ENCODE measurements around the gene TNFRSF12A. TPM values are rescaled to one million over a fixed set of nuclear protein-coding genes. Genes with fewer than 3 reads are reported as not detected.
A peak's percentile ranks its signal among the peaks of the same experiment; 100 is the strongest.

TNFRSF12A gene
- total and polyA plus RNA-seq, 9 of the 15 experiments (the other 6 are each of a cell fraction or from before 2014, with no cell fraction given): 0.41 to 61.8 (median 26.5) TPM

DNA sequence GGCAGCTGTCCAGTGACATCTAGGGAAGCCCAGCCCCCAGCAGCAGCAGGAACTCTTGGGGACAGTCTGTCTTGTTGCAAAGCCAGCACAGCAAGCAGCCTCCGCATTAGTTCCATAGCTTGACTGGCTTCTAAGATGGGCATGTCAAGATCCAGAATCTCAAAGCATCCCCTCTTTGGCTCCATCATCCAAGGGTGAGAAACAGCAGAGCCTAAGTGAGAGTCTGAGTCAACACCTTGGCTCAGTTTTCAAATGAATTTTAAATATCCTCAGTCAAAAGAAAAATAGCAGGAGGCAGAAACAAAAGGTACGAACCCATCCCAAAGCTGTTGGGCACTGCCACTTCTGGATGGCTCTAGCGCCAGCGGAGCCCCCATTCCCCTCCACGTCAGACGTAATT is 5.2 kb upstream of the TNFRSF12A start:
- WGBS (ENCODE audit: insufficient coverage, low coverage, missing lambda C conversion rate): 82% methylated on average over 6 of the region's 6 CpGs
- intact Hi-C loops (cut with micrococcal nuclease) (no loop called here), in situ Hi-C loops (cut with MboI) (no loop called here)
- Histone ChIP-seq H3K9me3 (replicated peaks; ENCODE audit: control insufficient read depth, insufficient read depth, low read depth, low read length) (no peaks in the 10 kb centered on the region), H3K79me2 (ENCODE audit: control insufficient read depth, insufficient read depth, low read length) (no peaks in the 10 kb centered on the region), H3K4me2 (ENCODE audit: insufficient read depth, low read length) (no peak overlapping the region), H3K4me3 (no peak overlapping the region), H4K20me1 (replicated peaks; ENCODE audit: control insufficient read depth, insufficient read depth, low read length) (no peaks in the 10 kb centered on the region), H3K9ac (ENCODE audit: insufficient read depth in 1 of 2, low read depth in 2 of 2, low read length in 2 of 2) (peak overlapping the region in 1 of 2 experiments; percentile 4; a peak in 1 of 4 replicates), H2AFZ (ENCODE audit: low read depth, low read length) (no peak overlapping the region), H3K36me3 (ENCODE audit: control insufficient read depth, insufficient read depth, low read length) (no peaks in the 10 kb centered on the region), H3K9me1 (ENCODE audit: control insufficient read depth, insufficient read depth, low read length) (peaks cover 3% of the 10 kb centered on the region), H3K4me1 (replicated peaks in 1 of 2; ENCODE audit: control insufficient read depth in 2 of 2, insufficient read depth in 2 of 2, low read length in 2 of 2) (peaks cover 24 to 83% of the 10 kb centered on the region in 2 experiments), H3K27ac (ENCODE audit: extremely low read depth, low read depth, low read length) (no peak overlapping the region), H3K27me3 (ENCODE audit: control insufficient read depth in 2 of 2, insufficient read depth in 2 of 2, low read length in 2 of 2) (no peaks in the 10 kb centered on the region)
- BruUV-seq (replicated peaks): no TSS peak
- ATAC-seq (no peak), FAIRE-seq (no peak), DNase-seq (ENCODE audit: extremely low read depth in 1 of 4, low spot score in 3 of 4) (no peak)
- POLR2A ChIA-PET: interaction anchor here (0.9 kb wide), 1 partner anchor 21 kb away, joined by 3 read pairs; no protein-coding TSS in a partner anchor
- CTCF ChIA-PET (ENCODE audit: low intra/inter-chr PET ratio): no interaction called here
- TF ChIP-seq ZBTB33 (CRISPR knock-in tag; IDR thresholded peaks at IDR 0.05): no peak
- no peak for TF ChIP-seq SMARCA4 (IDR thresholded peaks at IDR 0.05)
- TF ChIP-seq, protein P1, sequence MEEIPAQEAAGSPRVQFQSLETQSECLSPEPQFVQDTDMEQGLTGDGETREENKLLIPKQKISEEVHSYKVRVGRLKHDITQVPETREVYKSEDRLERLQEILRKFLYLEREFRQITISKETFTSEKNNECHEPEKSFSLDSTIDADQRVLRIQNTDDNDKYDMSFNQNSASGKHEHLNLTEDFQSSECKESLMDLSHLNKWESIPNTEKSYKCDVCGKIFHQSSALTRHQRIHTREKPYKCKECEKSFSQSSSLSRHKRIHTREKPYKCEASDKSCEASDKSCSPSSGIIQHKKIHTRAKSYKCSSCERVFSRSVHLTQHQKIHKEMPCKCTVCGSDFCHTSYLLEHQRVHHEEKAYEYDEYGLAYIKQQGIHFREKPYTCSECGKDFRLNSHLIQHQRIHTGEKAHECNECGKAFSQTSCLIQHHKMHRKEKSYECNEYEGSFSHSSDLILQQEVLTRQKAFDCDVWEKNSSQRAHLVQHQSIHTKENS (CRISPR knock-in tag; IDR thresholded peaks at IDR 0.05): no peak
- TF ChIP-seq, protein P2, sequence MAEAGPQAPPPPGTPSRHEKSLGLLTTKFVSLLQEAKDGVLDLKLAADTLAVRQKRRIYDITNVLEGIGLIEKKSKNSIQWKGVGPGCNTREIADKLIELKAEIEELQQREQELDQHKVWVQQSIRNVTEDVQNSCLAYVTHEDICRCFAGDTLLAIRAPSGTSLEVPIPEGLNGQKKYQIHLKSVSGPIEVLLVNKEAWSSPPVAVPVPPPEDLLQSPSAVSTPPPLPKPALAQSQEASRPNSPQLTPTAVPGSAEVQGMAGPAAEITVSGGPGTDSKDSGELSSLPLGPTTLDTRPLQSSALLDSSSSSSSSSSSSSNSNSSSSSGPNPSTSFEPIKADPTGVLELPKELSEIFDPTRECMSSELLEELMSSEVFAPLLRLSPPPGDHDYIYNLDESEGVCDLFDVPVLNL (CRISPR knock-in tag; IDR thresholded peaks at IDR 0.05; ENCODE audit: low read depth): no peak
- no peak for TF ChIP-seq ZNF175 (CRISPR knock-in tag; IDR thresholded peaks at IDR 0.05; ENCODE audit: low read depth)
- TF ChIP-seq AFF4 (CRISPR knock-in tag; IDR thresholded peaks at IDR 0.05): no peak
- TF ChIP-seq ZBTB5 (IDR thresholded peaks at IDR 0.05): no peak
- no peak for TF ChIP-seq SIN3B (IDR thresholded peaks at IDR 0.05; ENCODE audit: low read depth)
- no peak for TF ChIP-seq FUS (optimal IDR thresholded peaks at IDR 0.05; ENCODE audit: low read depth, low read length)
- TF ChIP-seq NR2F6 (CRISPR knock-in tag; IDR thresholded peaks at IDR 0.05): no peak
- TF ChIP-seq RBM25 (IDR thresholded peaks at IDR 0.05; ENCODE audit: low read depth, low read length, severe bottlenecking): no peak
- TF ChIP-seq HEY1 (CRISPR knock-in tag; IDR thresholded peaks at IDR 0.05; ENCODE audit: borderline replicate concordance): no peak

All from K562 (cell line).